GM21381 (cell line): ENCODE results near the gene TMEM247.

Experiments
- ATAC-seq: cut with Tn5 transposase; IDR thresholded peaks from one replicate; pipeline ENCODE4 v1.9.1; 2021; ENCODE audit warnings: mild to moderate bottlenecking, moderate library complexity; ENCODE audit not compliant: unreplicated experiment

The TMEM247 gene

GRCh38 chr2:46488389-46488788 lies 9.0 kb downstream of the TMEM247 start:
- no peak for ATAC-seq

GRCh38 chr2:46489423-46490174 lies 10.2 kb downstream of the TMEM247 start:
- ATAC-seq = no peak

GRCh38 chr2:46490521-46491141 lies 11.3 kb downstream of the TMEM247 start:
- no peak for ATAC-seq

DNA sequence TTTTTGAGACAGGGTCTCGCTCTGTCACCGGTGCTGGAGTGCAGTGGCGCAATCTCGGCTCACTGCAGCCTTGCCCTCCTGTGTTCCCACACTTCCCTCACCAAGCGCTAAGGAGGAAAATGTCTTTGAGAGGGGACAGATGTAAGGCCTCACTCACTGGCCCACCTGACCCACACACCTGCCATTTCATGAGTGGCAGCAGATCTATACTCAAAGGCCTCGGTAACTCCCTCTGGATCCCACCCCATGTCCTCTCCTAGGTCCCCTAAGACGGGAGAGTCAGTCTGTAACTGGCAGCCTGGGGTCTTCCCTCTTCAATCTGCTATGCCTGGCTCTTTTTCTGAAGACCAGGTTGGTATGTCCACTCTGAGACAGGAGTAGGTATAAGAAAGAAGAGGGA lies 12.9 kb downstream of the TMEM247 start:
- no peak for ATAC-seq

DNA sequence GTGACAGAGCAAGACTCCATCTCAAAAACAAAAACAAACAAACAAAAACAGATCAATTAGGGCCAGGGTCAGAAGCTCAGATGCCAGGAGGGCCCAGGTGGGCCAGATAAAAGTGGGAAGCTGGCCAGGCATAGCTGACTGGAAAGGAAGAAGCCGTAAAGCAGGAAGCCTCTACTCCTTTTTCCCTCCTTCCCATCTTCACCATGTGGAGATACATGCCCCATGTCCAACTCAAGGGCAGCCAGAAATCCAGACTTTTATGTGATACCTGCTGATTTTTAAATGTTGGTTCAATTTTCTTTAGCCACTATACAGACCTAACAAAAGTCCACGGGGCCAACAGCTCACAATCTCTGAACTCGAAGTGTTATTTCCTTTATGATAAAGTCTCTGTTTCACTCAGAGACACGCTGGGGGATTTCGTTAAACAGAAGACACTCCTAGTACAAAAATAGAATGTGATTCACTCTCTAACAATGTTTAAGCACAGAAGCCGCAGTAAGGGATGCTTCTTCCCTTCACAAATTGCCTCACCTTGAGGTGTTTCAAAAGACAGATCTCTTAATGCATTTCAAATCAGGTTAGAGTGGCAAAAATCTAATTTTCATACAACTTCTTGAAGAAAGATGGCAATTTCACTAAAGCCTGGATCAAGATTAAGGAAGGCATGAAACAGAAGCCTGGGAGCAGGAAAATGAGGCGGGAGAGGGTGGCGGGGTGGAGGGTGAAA lies 14.0 kb downstream of the TMEM247 start:
- peak; percentile 82 for ATAC-seq

- no peak for ATAC-seq
Measured at GRCh38 chr2:46493971-46494250, 14.5 kb downstream of the TMEM247 start.

DNA sequence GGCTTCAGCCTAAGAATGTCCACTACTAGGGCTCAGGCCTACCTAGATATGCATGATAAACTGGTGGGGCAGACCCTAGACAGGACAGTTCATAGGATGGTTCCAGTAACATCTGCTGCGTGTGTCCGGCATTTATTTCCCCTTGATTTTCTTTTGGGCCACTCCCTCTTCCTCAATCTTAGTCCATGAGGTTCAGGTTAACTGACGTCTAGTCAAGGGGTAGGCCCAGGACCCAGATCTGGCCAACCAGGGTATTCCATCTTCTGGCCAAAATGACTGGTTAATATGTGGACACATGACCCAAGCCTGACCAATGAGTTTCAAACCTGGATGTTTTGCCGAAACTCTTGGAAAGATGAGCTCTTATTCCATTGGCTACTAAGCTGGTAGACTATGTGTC lies 15.2 kb downstream of the TMEM247 start:
- ATAC-seq = no peak

GRCh38 chr2:46495231-46496030 lies 16.1 kb downstream of the TMEM247 start:
- ATAC-seq = no peak

GRCh38 chr2:46497766-46498165 lies 18.4 kb downstream of the TMEM247 start:
- no peak for ATAC-seq

DNA sequence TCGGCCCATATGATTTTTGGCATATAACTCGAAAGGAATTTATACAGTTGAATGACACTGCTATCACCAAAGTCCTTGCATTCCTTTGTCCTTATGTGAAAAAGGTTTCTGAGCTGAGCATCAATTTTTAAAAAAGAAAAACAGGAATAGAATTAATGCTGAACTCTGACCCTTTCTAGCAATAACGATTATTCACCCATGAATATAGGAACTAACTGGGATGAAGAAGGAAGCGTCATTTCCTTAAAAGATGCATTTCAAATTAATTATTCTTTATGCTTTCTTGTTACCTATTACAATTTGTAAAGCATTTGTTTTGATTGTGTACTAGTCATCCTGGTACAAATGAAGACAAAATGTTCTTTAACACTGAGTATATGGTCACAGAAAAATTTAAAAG lies 19.3 kb downstream of the TMEM247 start:
- no peak for ATAC-seq

- no peak for ATAC-seq
Measured at GRCh38 chr2:46499392-46499785, 20.0 kb downstream of the TMEM247 start.

- ATAC-seq = no peak
Measured at GRCh38 chr2:46500801-46501200, 21.4 kb downstream of the TMEM247 start.

GRCh38 chr2:46502291-46502885 lies 23.0 kb downstream of the TMEM247 start:
- no peak for ATAC-seq

DNA sequence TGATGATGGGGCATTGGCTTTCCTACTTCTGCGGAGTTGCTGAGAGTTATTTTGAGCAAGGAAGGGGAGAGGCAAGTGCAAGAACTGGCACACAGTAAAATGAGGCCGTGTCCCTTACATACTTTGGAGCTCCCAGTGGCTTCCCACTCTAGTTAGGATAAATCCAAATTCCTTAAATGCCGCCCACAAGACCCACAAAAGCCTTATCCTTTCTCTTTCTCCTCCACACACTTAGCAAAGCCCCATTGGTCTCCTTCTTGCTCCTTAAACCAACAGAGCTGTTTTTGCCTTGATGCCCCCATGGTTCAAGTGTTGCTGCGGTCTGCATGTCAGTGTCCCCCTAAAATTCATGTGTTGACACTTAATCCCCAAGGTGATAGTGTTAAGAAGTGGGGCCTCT lies 24.3 kb downstream of the TMEM247 start:
- no peak for ATAC-seq

DNA sequence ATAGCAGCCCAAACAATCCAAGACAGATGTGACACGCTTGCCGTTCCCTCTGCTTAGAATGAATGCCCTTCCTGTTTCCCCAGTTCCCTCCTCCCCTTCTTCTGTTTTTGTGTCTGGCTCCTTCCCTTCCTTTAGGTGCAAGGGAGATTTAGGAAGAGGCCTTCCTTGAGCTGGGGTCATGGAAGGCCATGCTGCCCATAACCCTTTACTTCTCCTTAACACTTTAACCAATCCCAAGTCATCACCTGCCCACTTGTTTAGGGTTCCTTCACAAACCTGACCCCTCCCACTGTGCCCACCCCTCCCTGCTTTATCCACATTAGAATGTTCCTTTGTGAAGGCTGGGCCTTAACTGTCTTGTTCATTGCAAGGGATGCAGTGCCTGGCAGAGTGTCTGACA lies 24.9 kb downstream of the TMEM247 start:
- no peak for ATAC-seq

DNA sequence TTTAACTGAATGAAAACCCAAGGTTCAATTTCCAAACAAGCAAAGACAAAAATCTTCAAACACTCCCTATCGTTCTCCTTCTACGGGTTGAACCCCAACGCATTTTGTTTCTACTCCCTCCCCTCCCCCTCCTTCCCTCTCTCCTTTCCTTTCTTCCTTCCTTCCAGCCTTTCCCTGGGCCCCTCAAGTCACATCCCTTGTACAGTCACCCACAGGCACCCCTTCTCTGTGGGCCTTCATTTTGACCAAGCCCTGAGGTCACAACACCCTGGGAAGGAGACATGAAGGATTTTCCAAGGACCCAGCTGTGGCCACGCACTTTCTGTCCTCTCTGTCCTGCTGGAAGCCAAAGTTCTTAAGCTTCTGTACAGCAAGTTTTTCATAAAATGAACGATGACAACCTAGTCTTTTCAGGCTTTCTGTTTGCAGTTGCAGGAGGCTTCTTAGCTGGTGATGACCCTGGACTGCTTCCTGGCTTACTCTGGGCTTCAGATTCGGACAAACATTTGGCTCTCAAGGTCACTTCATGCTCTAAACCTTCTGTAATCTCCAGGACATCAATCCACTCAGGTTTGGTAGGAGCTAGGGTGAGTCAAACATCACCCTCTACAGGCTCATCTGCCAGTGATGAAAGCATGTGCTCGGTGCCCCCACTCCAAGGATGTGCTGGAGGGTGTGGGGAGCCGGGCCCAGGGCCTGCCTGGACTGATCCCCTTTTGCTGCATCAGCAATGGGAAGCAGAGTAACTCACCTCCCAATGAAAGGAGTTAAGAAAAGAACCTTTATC lies 25.5 kb downstream of the TMEM247 start:
- no peak for ATAC-seq

DNA sequence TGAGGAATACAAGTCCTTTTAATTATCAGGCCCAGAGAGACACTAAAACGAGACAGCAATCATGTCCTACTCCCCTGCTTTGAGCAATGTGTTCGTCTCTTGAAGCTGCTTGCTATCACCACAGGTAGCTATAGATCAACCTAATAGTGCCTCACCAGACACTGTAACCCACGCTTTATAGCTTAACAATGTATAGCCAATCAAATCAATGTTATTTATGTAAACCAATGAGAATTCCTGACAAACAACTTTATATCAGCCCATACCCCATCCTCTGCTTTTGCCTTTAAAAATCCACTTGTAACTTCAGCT lies 26.1 kb downstream of the TMEM247 start:
- ATAC-seq = no peak

DNA sequence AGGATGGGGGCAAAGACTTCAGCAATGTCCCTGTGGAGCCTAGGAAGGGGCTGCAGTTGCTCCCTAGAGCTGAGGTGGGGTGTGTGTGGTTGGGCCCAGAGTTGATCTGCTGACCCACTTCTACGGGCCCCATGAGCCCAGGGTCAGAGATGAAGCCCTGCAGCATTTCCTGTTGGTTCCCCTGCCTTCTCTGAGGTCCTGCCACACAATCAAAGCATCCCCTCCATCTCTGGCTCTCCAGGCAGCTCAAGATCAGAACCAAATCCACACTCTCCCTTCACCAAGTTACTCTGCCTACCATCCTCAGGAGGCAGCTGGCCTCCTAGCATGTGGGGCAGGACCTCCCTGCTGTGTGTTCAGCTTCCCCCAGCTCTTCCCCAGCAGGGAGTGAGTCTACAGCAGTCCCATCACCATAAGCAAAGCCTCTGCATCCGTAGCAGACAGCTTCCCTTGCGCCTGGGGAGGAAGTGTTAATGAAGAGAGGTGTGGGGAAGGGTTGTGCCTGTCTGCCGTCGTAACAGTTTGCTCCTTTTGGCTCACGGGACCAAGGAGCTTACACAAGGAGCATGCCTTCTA lies 26.9 kb downstream of the TMEM247 start:
- ATAC-seq = no peak

DNA sequence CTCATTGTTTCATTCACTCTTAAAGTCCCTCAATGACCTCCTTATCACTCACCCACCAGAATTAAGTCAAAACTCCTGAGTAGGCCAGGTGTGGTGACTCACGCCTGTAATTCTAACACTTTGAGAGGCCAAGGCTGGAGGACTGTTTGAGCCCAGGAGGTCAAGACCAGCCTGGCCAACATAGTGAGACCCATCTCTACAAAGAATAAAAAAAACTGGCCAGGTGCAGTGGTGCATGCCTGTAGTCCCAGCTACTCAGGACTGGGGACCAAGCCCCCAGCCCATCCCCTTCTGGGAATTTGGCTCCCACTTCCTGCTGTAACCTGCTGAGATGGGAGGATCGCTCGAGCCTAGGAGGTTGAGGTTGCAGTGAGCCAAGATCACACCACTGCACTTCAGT lies 28.9 kb downstream of the TMEM247 start:
- no peak for ATAC-seq

- no peak for ATAC-seq
Measured at GRCh38 chr2:46508759-46509158, 29.4 kb downstream of the TMEM247 start.
